Ishikawa (cell line): Measurements from ENCODE around the gene MPI.

Experiments used
- CEBPB ChIP-seq: IDR thresholded peaks from 2 replicates; pipeline ENCODE4 v1.6.1; 2012
- CREB1 ChIP-seq: IDR thresholded peaks from 2 replicates; pipeline ENCODE4 v1.6.1; 2012; ENCODE audit warnings: low read depth
- EGR1 ChIP-seq: IDR thresholded peaks from 2 replicates; pipeline ENCODE4 v1.6.1; 2012
- EP300 ChIP-seq: IDR thresholded peaks from 2 replicates; pipeline ENCODE4 v1.6.1; 2012; ENCODE audit warnings: borderline replicate concordance
- FOXM1 ChIP-seq: IDR thresholded peaks from 2 replicates; pipeline ENCODE4 v1.6.1; 2012; ENCODE audit warnings: low read depth, borderline replicate concordance
- MAX ChIP-seq: IDR thresholded peaks from 2 replicates; pipeline ENCODE4 v1.6.1; 2012
- NFIC ChIP-seq: IDR thresholded peaks from 2 replicates; pipeline ENCODE4 v1.6.1; 2012
- RAD21 ChIP-seq: IDR thresholded peaks from 2 replicates; pipeline ENCODE4 v1.6.1; 2012; ENCODE audit warnings: low read depth
- REST ChIP-seq: IDR thresholded peaks from 2 replicates; pipeline ENCODE4 v1.6.1; 2012; ENCODE audit warnings: low read depth, mild to moderate bottlenecking
- TAF1 ChIP-seq: IDR thresholded peaks from 2 replicates; pipeline ENCODE4 v1.6.1; 2012; ENCODE audit warnings: low read depth, mild to moderate bottlenecking
- TCF12 ChIP-seq: IDR thresholded peaks from 2 replicates; pipeline ENCODE4 v1.6.1; 2012; ENCODE audit warnings: low read depth
- TEAD4 ChIP-seq: IDR thresholded peaks from 2 replicates; pipeline ENCODE4 v1.6.1; 2012
- USF1 ChIP-seq: IDR thresholded peaks from 2 replicates; pipeline ENCODE4 v1.6.1; 2012
- YY1 ChIP-seq: IDR thresholded peaks from 2 replicates; pipeline ENCODE4 v1.6.1; 2012; ENCODE audit warnings: low read depth
- ZBTB7A ChIP-seq: IDR thresholded peaks from 2 replicates; pipeline ENCODE4 v1.6.1; 2012; ENCODE audit warnings: low read depth

The MPI gene

GRCh38 chr15:74904190-74904805, 14.5 kb downstream of the MPI start:
- TF ChIP-seq MAX (no peak), USF1 (no peak), ZBTB7A (no peak), EP300 (no peak), CEBPB (no peak), REST (no peak), EGR1 (no peak), NFIC (no peak)

GRCh38 chr15:74906067-74906449, 16.2 kb downstream of the MPI start:
- TF ChIP-seq EGR1, result no peak
- no peak for TF ChIP-seq CEBPB
- TF ChIP-seq FOXM1, result no peak
- TF ChIP-seq ZBTB7A, result no peak
- no peak for TF ChIP-seq MAX
- no peak for TF ChIP-seq CREB1
- no peak for TF ChIP-seq EP300
- no peak for TF ChIP-seq REST
- no peak for TF ChIP-seq NFIC
- TF ChIP-seq TEAD4, result no peak
- TF ChIP-seq TAF1, result no peak
- TF ChIP-seq RAD21, result no peak
- no peak for TF ChIP-seq YY1
- TF ChIP-seq TCF12, result no peak; the same call in 1 of the 2 replicates
- no peak for TF ChIP-seq USF1

- TF ChIP-seq CEBPB (peak; percentile 67; the same call in 1 of the 2 replicates), REST (0 out of 2 replicates have a peak, but pooled peaks have one; percentile 5), EP300 (no peak), TEAD4 (no peak), TAF1 (peak; percentile 94), MAX (peak; percentile 11; the same call in 1 of the 2 replicates), YY1 (peak; percentile 92)
Measured at GRCh38 chr15:74906450-74907162, 16.8 kb downstream of the MPI start, which contains the start of gene FAM219B. Gene FAM219B, minus strand, starts transcription at chr15:74906851. Its CDS starts 51 bp downstream, at chr15:74906800.

- no peak for TF ChIP-seq CREB1
- TF ChIP-seq EP300, result no peak
- no peak for TF ChIP-seq FOXM1
- TF ChIP-seq NFIC, result no peak
- TF ChIP-seq TCF12, result no peak
- TF ChIP-seq RAD21, result no peak
Measured at GRCh38 chr15:74907163-74907870, 17.5 kb downstream of the MPI start.
